Thyroid gland (tissue), 4 donors: Measurements from ENCODE around the gene DNAH10.

Experiments used
- CTCF ChIP-seq, 6 experiments: fragments of 200-600 bp in 3 of 6; fragments of 450-650 bp in 3 of 6; sonication (generic) in 3 of 6; IDR thresholded peaks; one replicate each; pipeline ENCODE4 v1.5.1; 2016 to 2019; ENCODE audit warnings: antibody characterized with exemption in 6 of 6, mild to moderate bottlenecking in 2 of 6, inconsistent platforms in 1 of 6, moderate library complexity in 1 of 6
- POLR2A ChIP-seq, 2 donors: fragments of 450-650 bp; IDR thresholded peaks; one replicate each; pipeline ENCODE4 v1.6.1; 2017; ENCODE audit warnings: antibody characterized with exemption in 2 of 2, mild to moderate bottlenecking in 2 of 2, moderate library complexity in 1 of 2

GRCh38 chr12:123782997-123783792 lies 21.1 kb downstream of the DNAH10 start:
- no peak for TF ChIP-seq POLR2A (IDR thresholded peaks at IDR 0.05)
- no peak for TF ChIP-seq CTCF (IDR thresholded peaks at IDR 0.05)
